HCT116 (cell line): Measurements from ENCODE around the gene COL9A2. TPM values are rescaled to one million over a fixed set of nuclear protein-coding genes. Genes with fewer than 3 reads are reported as not detected.

Experiments used
- ATAC-seq: fragments of 200-7000 bp; cut with Tn5 transposase; 2 replicates; pipeline ENCODE4 v1.9.1; 2020; ENCODE audit warnings: mild to moderate bottlenecking, moderate library complexity
- BruUV-seq: library from RNA; stranded (reverse); fragments of 400-500 nt; replicated peaks from 2 replicates; lab custom pipeline; 2021; lab: Mats Ljungman, UMichigan
- CTCF ChIA-PET: fragments of 300-600 bp; sonication (Branson Sonifier 250); formaldehyde crosslinking; loops from one replicate; lab custom pipeline; 2021; ENCODE audit warnings: antibody characterized with exemption; lab: Charles Lee
- POLR2A ChIA-PET: fragments of 300-600, 350-600 bp; sonication (Branson Sonifier 250); formaldehyde crosslinking; loops from one replicate; lab custom pipeline; 2021; ENCODE audit warnings: antibody characterized with exemption; lab: Charles Lee
- RAD21 ChIA-PET, 2 experiments: fragments of 300-600 bp; sonication (Branson Sonifier 250); formaldehyde crosslinking; loops; one replicate each; lab custom pipeline; 2023; ENCODE audit warnings: low total read pairs in 2 of 2; ENCODE audit not compliant: uncharacterized antibody in 2 of 2, unreplicated experiment in 2 of 2, low non-redundant PET in 1 of 2; lab: Charles Lee
- DNase-seq: peaks from one replicate; pipeline ENCODE4 v3.0.0-alpha.2; 2010; ENCODE audit warnings: low read depth, low spot score
- H2AFZ ChIP-seq: fragments of 200-600 bp; shearing (Covaris generic), sonication (generic); 2 replicates; pipeline ENCODE4 v1.6.1; 2017; ENCODE audit warnings: low read depth, mixed run types, mixed read lengths, antibody characterized with exemption, low read length; ENCODE audit not compliant: poor library complexity, severe bottlenecking
- H3K27ac ChIP-seq: 2 replicates; pipeline ENCODE4 v1.5.1; 2012; ENCODE audit warnings: low read depth, low read length
- H3K27me3 ChIP-seq: fragments of 200-600 bp; sonication (generic); 2 replicates; pipeline ENCODE4 v1.6.1; 2016; ENCODE audit warnings: mixed run types, low read length, mixed read lengths; ENCODE audit not compliant: insufficient read depth
- H3K36me3 ChIP-seq, 2 experiments: fragments of 200-500 bp in 1 of 2; fragments of 200-600 bp in 1 of 2; sonication (Bioruptor generic) in 1 of 2; sonication (generic) in 1 of 2; 2 replicates each; pipeline versions ENCODE4 v1.5.1 to v1.6.1; 2014 to 2016; ENCODE audit warnings: low read length in 2 of 2, inconsistent platforms in 1 of 2, mixed read lengths in 1 of 2, mixed run types in 1 of 2; ENCODE audit not compliant: insufficient read depth in 2 of 2, control insufficient read depth in 1 of 2
- H3K4me1 ChIP-seq, 2 experiments: fragments of 200-600 bp in 1 of 2; sonication (generic) in 1 of 2; 2 replicates each; pipeline versions ENCODE4 v1.5.1 to v1.6.1; 2012 to 2017; ENCODE audit warnings: low read length in 2 of 2, inconsistent platforms in 1 of 2, mild to moderate bottlenecking in 1 of 2, mixed read lengths in 1 of 2, mixed run types in 1 of 2, moderate library complexity in 1 of 2; ENCODE audit not compliant: insufficient read depth in 2 of 2, control insufficient read depth in 1 of 2
- H3K4me2 ChIP-seq: fragments of 200-600 bp; sonication (generic); 2 replicates; pipeline ENCODE4 v1.6.1; 2017; ENCODE audit warnings: mixed run types, low read length, mixed read lengths
- H3K4me3 ChIP-seq, 2 experiments: fragments of 200-600 bp in 1 of 2; sonication (generic) in 1 of 2; replicated peaks in 1 of 2; 2 replicates each; pipeline ENCODE4 v1.5.1; 2011 to 2016; ENCODE audit warnings: low read length in 2 of 2, control low read depth in 1 of 2, low read depth in 1 of 2, mild to moderate bottlenecking in 1 of 2, mixed read lengths in 1 of 2, mixed run types in 1 of 2
- H3K79me2 ChIP-seq: fragments of 200-600 bp; sonication (generic); 2 replicates; pipeline ENCODE4 v1.6.1; 2017; ENCODE audit warnings: mild to moderate bottlenecking, mixed run types, low read length, moderate library complexity, mixed read lengths; ENCODE audit not compliant: insufficient read depth
- H3K9ac ChIP-seq: fragments of 200-600 bp; sonication (generic); 2 replicates; pipeline ENCODE4 v1.6.1; 2016; ENCODE audit warnings: low read length, mixed read lengths
- H3K9me2 ChIP-seq: fragments of 200-600 bp; sonication (generic), shearing (Covaris generic); 2 replicates; pipeline ENCODE4 v1.6.1; 2017; ENCODE audit warnings: mixed run types, mild to moderate bottlenecking, moderate library complexity; ENCODE audit not compliant: insufficient read depth
- H3K9me3 ChIP-seq, 2 experiments: fragments of 200-500 bp in 1 of 2; fragments of 200-600 bp in 1 of 2; sonication (Bioruptor generic) in 1 of 2; sonication (generic) in 1 of 2; 2 replicates each; pipeline ENCODE4 v1.6.1; 2014 to 2017; ENCODE audit warnings: low read length in 2 of 2, mixed read lengths in 2 of 2, inconsistent platforms in 1 of 2, low read depth in 1 of 2, mild to moderate bottlenecking in 1 of 2, mixed run types in 1 of 2, moderate library complexity in 1 of 2; ENCODE audit not compliant: control insufficient read depth in 1 of 2, insufficient read depth in 1 of 2
- H4K20me1 ChIP-seq: fragments of 200-600 bp; sonication (generic), shearing (Covaris generic); 2 replicates; pipeline ENCODE4 v1.6.1; 2017; ENCODE audit warnings: mixed run types, mild to moderate bottlenecking, moderate library complexity; ENCODE audit not compliant: insufficient read depth
- ATF3 ChIP-seq: IDR thresholded peaks from 2 replicates; pipeline ENCODE4 v1.6.1; 2012
- CEBPB ChIP-seq: IDR thresholded peaks from 2 replicates; pipeline ENCODE4 v1.6.1; 2012; ENCODE audit warnings: low read depth
- EGR1 ChIP-seq: IDR thresholded peaks from 2 replicates; pipeline ENCODE4 v1.6.1; 2012; ENCODE audit warnings: low read depth
- ELF1 ChIP-seq: IDR thresholded peaks from 2 replicates; pipeline ENCODE4 v1.6.1; 2012; ENCODE audit warnings: low read depth, borderline replicate concordance
- FOSL1 ChIP-seq: IDR thresholded peaks from 2 replicates; pipeline ENCODE4 v1.6.1; 2012; ENCODE audit warnings: low read depth
- JUND ChIP-seq: IDR thresholded peaks from 2 replicates; pipeline ENCODE4 v1.6.1; 2012
- MAX ChIP-seq: IDR thresholded peaks from 2 replicates; pipeline ENCODE4 v1.6.1; 2012
- POLR2AphosphoS5 ChIP-seq: IDR thresholded peaks from 2 replicates; pipeline ENCODE4 v1.6.1; 2011; ENCODE audit warnings: mild to moderate bottlenecking, low read depth, low read length, moderate library complexity
- RAD21 ChIP-seq: IDR thresholded peaks from 2 replicates; pipeline ENCODE4 v1.6.1; 2012; ENCODE audit warnings: low read depth, mild to moderate bottlenecking
- REST ChIP-seq: IDR thresholded peaks from 2 replicates; pipeline ENCODE4 v1.6.1; 2012; ENCODE audit warnings: low read depth
- SIN3A ChIP-seq: IDR thresholded peaks from 2 replicates; pipeline ENCODE4 v1.6.1; 2012; ENCODE audit warnings: low read depth
- SRF ChIP-seq: IDR thresholded peaks from 2 replicates; pipeline ENCODE4 v1.6.1; 2012; ENCODE audit warnings: low read depth
- TCF7L2 ChIP-seq: IDR thresholded peaks from 2 replicates; pipeline ENCODE4 v1.7.0; 2011; ENCODE audit warnings: borderline replicate concordance, inconsistent platforms; ENCODE audit not compliant: insufficient read depth, insufficient read length; ENCODE audit errors: extremely low read depth
- YY1 ChIP-seq: IDR thresholded peaks from 2 replicates; pipeline ENCODE4 v1.6.1; 2011; ENCODE audit warnings: low read length, low read depth, moderate library complexity, mild to moderate bottlenecking; ENCODE audit not compliant: insufficient replicate concordance; ENCODE audit errors: extremely low read depth
- ZBTB33 ChIP-seq: IDR thresholded peaks from 2 replicates; pipeline ENCODE4 v1.6.1; 2011; ENCODE audit warnings: mild to moderate bottlenecking, low read length, moderate library complexity; ENCODE audit not compliant: insufficient replicate concordance; ENCODE audit errors: extremely low read depth
- ZFX ChIP-seq: fragments of 450-650 bp; IDR thresholded peaks from 2 replicates; pipeline ENCODE4 v1.6.1; 2017
- ZNF274 ChIP-seq: fragments of 200-500 bp; sonication (Bioruptor generic); IDR thresholded peaks from 2 replicates; pipeline ENCODE4 v1.6.1; 2014; ENCODE audit warnings: mild to moderate bottlenecking, low read depth, low read length, inconsistent platforms
- intact Hi-C: fragments of 100-400 bp; cut with micrococcal nuclease; formaldehyde crosslinking; loops from 2 replicates; pipeline ENCODE4 v1.10.0; 2022
- total RNA-seq: library from RNA; stranded (reverse); gene quantifications from one replicate; pipeline ENCODE4 v1.2.1, GENCODE V29; 2021; ENCODE audit not compliant: unreplicated experiment

COL9A2 gene
- total RNA-seq, 1 experiment from 2014 or later, result 2.4 TPM

- H2AFZ ChIP-seq, result no peak overlapping the region
- ChIA-PET CTCF (interaction anchor here (2.0 to 2.2 kb wide), 2 partner anchors 21 to 174 kb away, joined by 4 to 6 read pairs; no protein-coding TSS in a partner anchor), RAD21 (no interaction called here), POLR2A (interaction anchor here (0.9 kb wide), 1 partner anchor 82 kb away, joined by 5 read pairs; no protein-coding TSS in a partner anchor)
- H3K9ac ChIP-seq, result no peak overlapping the region
- H3K36me3 ChIP-seq, result no peaks in the 10 kb centered on the region
- DNase-seq, result no peak
- H3K4me3 ChIP-seq, result no peak overlapping the region
- peaks cover 6 to 35% of the 10 kb centered on the region in 2 experiments; a peak in 3 of 4 replicates for H3K4me1 ChIP-seq
- H3K9me3 ChIP-seq, result no peaks in the 10 kb centered on the region
- H3K79me2 ChIP-seq, result no peaks in the 10 kb centered on the region
- intact Hi-C loops, result loop anchor here (5.0 kb wide), 2 partner anchors 165 to 240 kb away; no protein-coding TSS in a partner anchor
- TF ChIP-seq ATF3 (no peak), EGR1 (no peak), ZFX (no peak), YY1 (no peak), MAX (no peak), POLR2AphosphoS5 (no peak), RAD21 (no peak), REST (no peak), ELF1 (no peak), SRF (no peak), ZBTB33 (no peak), SIN3A (no peak), FOSL1 (no peak), ZNF274 (no peak), CEBPB (no peak), TCF7L2 (no peak), JUND (no peak)
- no peak overlapping the region for H3K4me2 ChIP-seq
- H3K9me2 ChIP-seq, result 0 out of 2 replicates have a peak, but pooled peaks cover 3% of the 10 kb centered on the region
- no peak overlapping the region for H3K27ac ChIP-seq
- no TSS peak for BruUV-seq
- H3K27me3 ChIP-seq, result no peaks in the 10 kb centered on the region
- ATAC-seq, result no peak
- H4K20me1 ChIP-seq, result no peaks in the 10 kb centered on the region
These were observed 448 bp upstream of the COL9A2 start for GRCh38 chr1:40317394-40318074.
